PC-3 (cell line): Measurements from ENCODE around the gene USP53.
"Not testable (repeated sequence)": the region's sequence is repeated elsewhere in the genome, so short reads cannot be mapped to it uniquely, and the experiment has no call there.

Source experiments
- CTCF ChIP-seq: fragments of 300-600 bp; sonication (generic); conservative IDR thresholded peaks from 2 replicates; pipeline ENCODE4 v1.5.1; 2017; ENCODE audit warnings: antibody characterized with exemption, low read depth, mild to moderate bottlenecking, low read length
- EZH2 ChIP-seq: fragments of 300-600 bp; sonication (generic); IDR thresholded peaks from one replicate; pipeline ENCODE4 v1.6.1; 2017; ENCODE audit warnings: antibody characterized with exemption, mild to moderate bottlenecking, low read length; ENCODE audit not compliant: unreplicated experiment
- EZH2phosphoT487 ChIP-seq: fragments of 300-600 bp; sonication (generic); IDR thresholded peaks from 2 replicates; pipeline ENCODE4 v1.6.1; 2018; ENCODE audit warnings: mild to moderate bottlenecking, antibody characterized with exemption, low read length, borderline replicate concordance

- not testable (repeated sequence) for TF ChIP-seq CTCF, EZH2, EZH2phosphoT487
Observed at GRCh38 chr4:119339895-119340294, 127.4 kb downstream of the USP53 start.
